HepG2 (cell line): ENCODE measurements around the gene SLC6A12. TPM values are rescaled to one million over a fixed set of nuclear protein-coding genes. Genes with fewer than 3 reads are reported as not detected.
A peak's percentile ranks its signal among the peaks of the same experiment; 100 is the strongest.

Source experiments
- ATAC-seq: fragments of 200-7000 bp; cut with Tn5 transposase; 3 replicates; pipeline ENCODE4 v1.9.1; 2020; ENCODE audit warnings: mild to moderate bottlenecking, moderate library complexity
- BruUV-seq: library from RNA; stranded (reverse); fragments of 400-500 nt; replicated peaks from 2 replicates; lab custom pipeline; 2021; lab: Mats Ljungman, UMichigan
- CTCF ChIA-PET: fragments of 300-600 bp; formaldehyde crosslinking; extraction: SDS; loops from one replicate; lab custom pipeline; 2021; ENCODE audit warnings: low total read pairs, inconsistent platforms, low intra/inter-chr PET ratio; lab: Yijun Ruan, JAX
- POLR2A ChIA-PET: fragments of 350-600 bp; sonication (Branson Sonifier 250); formaldehyde crosslinking; loops from one replicate; lab custom pipeline; 2020; ENCODE audit warnings: antibody characterized with exemption, inconsistent platforms; lab: Yijun Ruan, JAX
- DNase-seq: peaks from one replicate; pipeline ENCODE4 v3.0.0-alpha.2; 2015; ENCODE audit warnings: low spot score
- FAIRE-seq: peaks from 3 replicates; lab custom pipeline; 2011; peaks lifted over from hg19 to GRCh38; lab: Jason Lieb, UNC
- H2AFZ ChIP-seq: one replicate; pipeline ENCODE4 v1.6.1; 2011; ENCODE audit warnings: low read length, inconsistent platforms
- H3K27ac ChIP-seq: fragments of 300-600 bp; 3 replicates; pipeline ENCODE4 v1.8.0; 2011; ENCODE audit warnings: mixed run types, mild to moderate bottlenecking, mixed read lengths, low read length, inconsistent platforms; ENCODE audit not compliant: insufficient read depth; ENCODE audit errors: extremely low read length
- H3K27me3 ChIP-seq, 2 experiments: fragments of 200-600 bp in 1 of 2; 2 replicates in 1 of 2; 3 replicates in 1 of 2; pipeline versions ENCODE4 v1.6.0 to v1.8.0; 2011; ENCODE audit warnings: low read length in 2 of 2, mild to moderate bottlenecking in 2 of 2, moderate library complexity in 2 of 2, inconsistent platforms in 1 of 2; ENCODE audit not compliant: insufficient read depth in 2 of 2, control insufficient read depth in 1 of 2
- H3K36me3 ChIP-seq, 2 experiments: fragments of 200-600 bp in 1 of 2; replicated peaks in 1 of 2; 2 replicates in 1 of 2; 3 replicates in 1 of 2; pipeline versions ENCODE4 v1.5.1 to v1.8.0; 2011; ENCODE audit warnings: low read length in 2 of 2, inconsistent platforms in 1 of 2; ENCODE audit not compliant: insufficient read depth in 2 of 2, control insufficient read depth in 1 of 2
- H3K4me1 ChIP-seq: 2 replicates; pipeline ENCODE4 v1.5.1; 2012; ENCODE audit warnings: low read length, inconsistent platforms; ENCODE audit not compliant: insufficient read depth
- H3K4me2 ChIP-seq: 2 replicates; pipeline ENCODE4 v1.6.0; 2011; ENCODE audit warnings: low read depth, low read length, inconsistent platforms
- H3K4me3 ChIP-seq, 3 experiments: fragments of 200-600 bp in 1 of 3; sonication (generic), shearing (Covaris generic) in 1 of 3; replicated peaks in 1 of 3; 2 replicates each; pipeline ENCODE4 v1.5.1; 2011 to 2016; ENCODE audit warnings: low read length in 3 of 3, inconsistent platforms in 2 of 3, low read depth in 2 of 3, mild to moderate bottlenecking in 2 of 3, control low read depth in 1 of 3, mixed read lengths in 1 of 3; ENCODE audit not compliant: insufficient read depth in 1 of 3
- H3K79me2 ChIP-seq: one replicate; pipeline ENCODE4 v1.6.1; 2011; ENCODE audit warnings: low read length, inconsistent platforms; ENCODE audit not compliant: insufficient read depth
- H3K9ac ChIP-seq: 2 replicates; pipeline ENCODE4 v1.6.0; 2011; ENCODE audit warnings: mild to moderate bottlenecking, low read depth, low read length, inconsistent platforms; ENCODE audit not compliant: insufficient read depth
- H3K9me3 ChIP-seq: 2 replicates; pipeline ENCODE4 v1.5.1; 2012; ENCODE audit warnings: mild to moderate bottlenecking, low read length
- H4K20me1 ChIP-seq: 2 replicates; pipeline ENCODE4 v1.6.0; 2011; ENCODE audit warnings: inconsistent platforms, mild to moderate bottlenecking, low read length, moderate library complexity; ENCODE audit not compliant: insufficient read depth
- AHR ChIP-seq: IDR thresholded peaks from 2 replicates; pipeline ENCODE4 v1.6.1; 2018; ENCODE audit warnings: missing genetic modification reagents, missing compliant biosample characterization
- BATF2 ChIP-seq: sonication (generic); formaldehyde crosslinking; IDR thresholded peaks from 2 replicates; pipeline ENCODE4 v1.8.0; 2022; ENCODE audit warnings: mild to moderate bottlenecking, missing genetic modification reagents, moderate library complexity
- BHLHE40 ChIP-seq: IDR thresholded peaks from 2 replicates; pipeline ENCODE4 v1.6.1; 2011; ENCODE audit warnings: low read length, improper control_type of control experiment
- IRF1 ChIP-seq: sonication (generic); formaldehyde crosslinking; IDR thresholded peaks from 2 replicates; pipeline ENCODE4 v1.4.0; 2020; ENCODE audit warnings: low read depth, mild to moderate bottlenecking, missing genetic modification reagents
- KIAA2018 ChIP-seq: sonication (generic); formaldehyde crosslinking; IDR thresholded peaks from 2 replicates; pipeline ENCODE4 v1.5.0; 2020; ENCODE audit warnings: mild to moderate bottlenecking, missing genetic modification reagents, borderline replicate concordance
- KMT2A ChIP-seq: sonication (generic); formaldehyde crosslinking; IDR thresholded peaks from 2 replicates; pipeline ENCODE4 v1.4.0; 2020; ENCODE audit warnings: missing genetic modification reagents
- NCOA2 ChIP-seq: sonication (generic); formaldehyde crosslinking; IDR thresholded peaks from 2 replicates; pipeline ENCODE4 v1.8.0; 2022; ENCODE audit warnings: inconsistent platforms
- WGBS: methylation state at CpG from one replicate; pipeline ENCODE4 v1.1.6; 2017; ENCODE audit warnings: low lambda C conversion rate; 5-methylcytosine and 5-hydroxymethylcytosine counted together
- in situ Hi-C: cut with HindIII; loops from 2 replicates; pipeline ENCODE4 v1.10.0; 2017; ENCODE audit warnings: low pct_unique_long_range_greater_than_20kb; ENCODE audit not compliant: extremely low pct_ligation_motif_present
- intact Hi-C: fragments of 100-400 bp; cut with micrococcal nuclease; formaldehyde crosslinking; loops from one replicate; pipeline ENCODE4 v1.10.0; 2022; ENCODE audit not compliant: unreplicated experiment
- polyA plus RNA-seq, 8 experiments: library from polyadenylated mRNA; depleted of rRNA in 3 of 8; stranded (reverse) in 7 of 8; unstranded in 1 of 8; fragments of >200 nt; fragmentation: Illumina TruSeq in 4 of 8; extraction: Trizol in 4 of 8; gene quantifications; 2 replicates each; pipeline versions ENCODE4 v1.2.1 to v1.2.3, GENCODE V29; 2011 to 2016; ENCODE audit warnings: low read depth in 4 of 8, missing spikeins in 1 of 8, mixed read lengths in 1 of 8; ENCODE audit not compliant: insufficient read depth in 1 of 8
- total RNA-seq, 5 experiments: library from RNA; depleted of rRNA; stranded (reverse); fragments of >200 nt; fragmentation: Illumina TruSeq; extraction: Trizol; gene quantifications; 2 replicates each; pipeline ENCODE4 v1.2.3, GENCODE V29; 2016; ENCODE audit warnings: low read depth in 1 of 5
- TF ChIP-seq, protein P1 (sequence below): sonication (generic); IDR thresholded peaks from 2 replicates; pipeline ENCODE4 v1.6.1; 2016; ENCODE audit warnings: low read depth, borderline replicate concordance
- TF ChIP-seq, protein P2 (sequence below): sonication (generic); formaldehyde crosslinking; IDR thresholded peaks from 2 replicates; pipeline ENCODE4 v1.4.0; 2020; ENCODE audit warnings: missing genetic modification reagents

Gene SLC6A12
- total and polyA plus RNA-seq, 2 of the 13 experiments (the other 11 are each of a cell fraction or from before 2014, with no cell fraction given): 3.7 to 18.8 TPM

DNA sequence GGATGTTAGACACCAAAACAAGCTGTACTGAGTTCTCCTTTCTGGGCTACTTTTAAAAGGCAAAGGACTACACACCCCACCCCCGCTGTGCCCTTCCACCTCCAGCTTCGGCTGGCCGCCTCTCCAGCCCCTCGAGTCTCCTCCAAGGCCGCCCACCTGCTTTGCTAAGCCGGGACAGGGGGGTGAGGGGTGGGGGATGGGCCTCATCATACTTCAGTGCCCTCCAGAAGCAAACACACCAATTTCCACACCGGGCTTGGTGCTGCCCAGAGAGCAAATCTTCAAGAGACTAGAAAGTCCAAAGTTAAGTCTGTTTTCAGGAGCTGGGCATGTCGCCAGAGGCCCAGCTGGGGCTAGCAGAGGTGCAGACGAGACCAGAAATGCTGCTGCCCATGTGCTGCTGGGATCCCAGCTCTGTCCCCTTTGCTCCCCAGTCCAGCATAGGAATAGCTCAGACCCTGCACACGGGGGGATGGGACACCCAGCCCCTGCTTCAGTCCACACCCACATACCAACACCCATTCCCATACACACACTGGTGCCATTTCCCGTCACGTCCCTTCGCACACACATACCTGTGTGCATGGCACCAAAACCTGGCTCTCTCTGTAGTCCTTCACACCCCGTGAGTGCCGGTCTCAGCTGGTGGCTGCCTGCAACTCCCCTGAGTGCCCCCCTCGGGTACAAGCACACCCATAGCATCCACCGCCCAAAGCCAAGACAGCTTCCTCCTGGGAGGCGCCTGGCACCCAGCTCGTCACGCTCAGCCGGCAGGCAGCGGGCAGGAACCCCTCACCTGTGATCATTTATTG lies 1.0 kb downstream of the SLC6A12 start:
- intact Hi-C loops: loop anchor here (5.0 kb wide), 1 partner anchor 36 kb away; no protein-coding TSS in a partner anchor
- peak overlapping the region; percentile 91 for H3K4me2 ChIP-seq
- no peak overlapping the region for H3K27ac ChIP-seq
- no peak overlapping the region for H2AFZ ChIP-seq
- ATAC-seq (peak; percentile 5), DNase-seq (peak; percentile 47), FAIRE-seq (peak; percentile 59)
- WGBS: 2% methylated on average over 18 of the region's 22 CpGs
- peaks cover 0 to 16% of the 10 kb centered on the region in 2 experiments; a peak in 3 of 5 replicates for H3K27me3 ChIP-seq
- ChIA-PET POLR2A (interaction anchor here (0.7 to 2.1 kb wide), 4 partner anchors 10 to 24 kb away, joined by 3 to 12 read pairs (median 6); no protein-coding TSS in a partner anchor), CTCF (no interaction called here)
- peak overlapping the region; percentile 23; the same call in 1 of the 2 replicates for H3K9ac ChIP-seq
- H3K4me1 ChIP-seq: peaks cover 73% of the 10 kb centered on the region
- H4K20me1 ChIP-seq: peaks cover 7% of the 10 kb centered on the region
- in situ Hi-C loops: no loop called here
- H3K79me2 ChIP-seq: no peaks in the 10 kb centered on the region
- H3K9me3 ChIP-seq: no peaks in the 10 kb centered on the region
- no peaks in the 10 kb centered on the region for H3K36me3 ChIP-seq
- H3K4me3 ChIP-seq: peak overlapping the region; percentile 35 to 65 (median 43); a peak in 5 of 6 replicates
- BruUV-seq: TSS peak; percentile 28
- no peak for TF ChIP-seq KIAA2018 (CRISPR knock-in tag)
- TF ChIP-seq, protein P1, sequence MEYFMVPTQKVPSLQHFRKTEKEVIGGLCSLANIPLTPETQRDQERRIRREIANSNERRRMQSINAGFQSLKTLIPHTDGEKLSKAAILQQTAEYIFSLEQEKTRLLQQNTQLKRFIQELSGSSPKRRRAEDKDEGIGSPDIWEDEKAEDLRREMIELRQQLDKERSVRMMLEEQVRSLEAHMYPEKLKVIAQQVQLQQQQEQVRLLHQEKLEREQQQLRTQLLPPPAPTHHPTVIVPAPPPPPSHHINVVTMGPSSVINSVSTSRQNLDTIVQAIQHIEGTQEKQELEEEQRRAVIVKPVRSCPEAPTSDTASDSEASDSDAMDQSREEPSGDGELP: peak; percentile 92
- no peak for TF ChIP-seq BATF2 (CRISPR knock-in tag)
- no peak for TF ChIP-seq AHR (CRISPR knock-in tag)
- TF ChIP-seq, protein P2, sequence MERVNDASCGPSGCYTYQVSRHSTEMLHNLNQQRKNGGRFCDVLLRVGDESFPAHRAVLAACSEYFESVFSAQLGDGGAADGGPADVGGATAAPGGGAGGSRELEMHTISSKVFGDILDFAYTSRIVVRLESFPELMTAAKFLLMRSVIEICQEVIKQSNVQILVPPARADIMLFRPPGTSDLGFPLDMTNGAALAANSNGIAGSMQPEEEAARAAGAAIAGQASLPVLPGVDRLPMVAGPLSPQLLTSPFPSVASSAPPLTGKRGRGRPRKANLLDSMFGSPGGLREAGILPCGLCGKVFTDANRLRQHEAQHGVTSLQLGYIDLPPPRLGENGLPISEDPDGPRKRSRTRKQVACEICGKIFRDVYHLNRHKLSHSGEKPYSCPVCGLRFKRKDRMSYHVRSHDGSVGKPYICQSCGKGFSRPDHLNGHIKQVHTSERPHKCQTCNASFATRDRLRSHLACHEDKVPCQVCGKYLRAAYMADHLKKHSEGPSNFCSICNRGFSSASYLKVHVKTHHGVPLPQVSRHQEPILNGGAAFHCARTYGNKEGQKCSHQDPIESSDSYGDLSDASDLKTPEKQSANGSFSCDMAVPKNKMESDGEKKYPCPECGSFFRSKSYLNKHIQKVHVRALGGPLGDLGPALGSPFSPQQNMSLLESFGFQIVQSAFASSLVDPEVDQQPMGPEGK (CRISPR knock-in tag): peak; percentile 50; the same call in 1 of the 2 replicates
- no peak for TF ChIP-seq BHLHE40
- no peak; the same call in 1 of the 2 replicates for TF ChIP-seq NCOA2
- TF ChIP-seq KMT2A (CRISPR knock-in tag): no peak
- TF ChIP-seq IRF1 (CRISPR knock-in tag): no peak
